ENCODE measurements around the gene SYT7. TPM values are rescaled to one million over a fixed set of nuclear protein-coding genes. Genes with fewer than 3 reads are reported as not detected.
A peak's percentile ranks its signal among the peaks of the same experiment; 100 is the strongest.
"Not testable (repeated sequence)": the region's sequence is repeated elsewhere in the genome, so short reads cannot be mapped to it uniquely, and the experiment has no call there.

The SYT7 gene
- total and polyA plus RNA-seq, 9 donors, result 0.93 to 2.8 (median 2.3) TPM

DNA sequence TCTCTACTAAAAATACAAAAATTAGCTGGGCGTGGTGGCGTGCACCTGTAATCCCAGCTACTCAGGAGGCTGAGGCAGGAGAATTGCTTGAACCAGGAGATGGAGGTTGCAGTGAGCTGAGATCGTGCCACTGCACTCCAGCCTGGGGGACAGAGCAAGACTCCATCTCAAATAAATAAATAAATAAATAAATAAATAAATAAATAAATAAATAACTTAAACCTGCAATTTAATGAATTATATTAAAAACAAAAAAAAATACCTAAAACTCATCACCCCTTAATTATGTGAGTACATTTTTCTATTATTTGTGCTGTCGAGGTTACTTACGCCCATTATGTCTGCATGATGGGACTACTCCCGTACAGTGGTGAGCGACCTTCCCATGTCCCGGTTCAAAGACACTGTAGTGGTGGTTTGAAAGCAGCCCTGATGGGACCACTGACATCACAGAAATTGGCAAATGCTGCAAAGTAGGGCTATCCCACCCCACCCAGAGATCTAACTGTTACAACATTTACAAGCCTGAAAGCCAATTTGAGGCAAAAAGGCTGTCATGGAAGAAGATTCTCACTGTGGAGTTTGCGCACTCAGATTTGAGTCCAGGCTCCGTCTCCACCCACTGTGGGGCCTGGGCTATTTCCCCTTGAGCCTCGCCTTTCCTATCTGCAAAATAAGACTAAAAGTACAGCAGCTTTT lies 101.4 kb downstream of the SYT7 start:
- not testable (repeated sequence) for H3K9me3 ChIP-seq (replicated peaks; ENCODE audit: control insufficient read depth, low read depth, low read length); H3K36me3 ChIP-seq (ENCODE audit: control insufficient read depth, insufficient read depth, low read length); H3K4me3 ChIP-seq (ENCODE audit: low read length); H3K27ac ChIP-seq (ENCODE audit: low read length)
- 51% methylated on average over 3 of the region's 11 CpGs for WGBS (ENCODE audit: insufficient coverage)
- Histone ChIP-seq H3K4me1 (ENCODE audit: control insufficient read depth, insufficient read depth, low read length) (peaks cover 36% of the 10 kb centered on the region), H3K27me3 (ENCODE audit: control insufficient read depth, insufficient read depth, low read length) (peaks cover 13% of the 10 kb centered on the region)
- DNase-seq, result peak; percentile 52

DNA sequence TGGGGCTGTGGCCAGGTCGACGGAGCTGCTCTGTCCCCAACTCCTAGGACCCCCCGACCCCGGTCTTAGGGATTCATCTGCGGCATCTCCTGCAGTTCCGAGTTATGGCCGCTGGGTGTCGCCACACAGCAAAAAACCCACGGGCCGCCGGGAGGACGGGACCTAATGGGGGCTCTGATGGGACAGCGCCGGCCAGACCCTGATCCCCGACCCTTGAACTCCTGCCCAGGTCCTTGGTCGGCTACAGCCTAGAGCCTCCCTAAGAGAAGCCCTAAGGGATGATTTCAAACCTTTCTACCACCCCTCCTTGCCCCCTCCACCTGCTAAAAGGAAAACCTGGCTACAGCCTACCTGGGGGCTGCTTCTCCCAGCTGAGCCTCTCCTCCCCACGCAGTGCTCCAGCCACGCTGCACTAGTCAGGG lies 103.1 kb downstream of the SYT7 start:
- DNase-seq, result peak; percentile 44
- H3K27ac ChIP-seq (ENCODE audit: low read length), result no peak overlapping the region
- H3K4me1 ChIP-seq (ENCODE audit: control insufficient read depth, insufficient read depth, low read length), result peaks cover 39% of the 10 kb centered on the region
- 4% methylated on average over 16 of the region's 18 CpGs for WGBS (ENCODE audit: insufficient coverage)
- H3K4me3 ChIP-seq (ENCODE audit: low read length), result no peak overlapping the region
- H3K9me3 ChIP-seq (replicated peaks; ENCODE audit: control insufficient read depth, low read depth, low read length), result peaks cover 2% of the 10 kb centered on the region
- peaks cover 13% of the 10 kb centered on the region for H3K27me3 ChIP-seq (ENCODE audit: control insufficient read depth, insufficient read depth, low read length)
- peaks cover 11% of the 10 kb centered on the region for H3K36me3 ChIP-seq (ENCODE audit: control insufficient read depth, insufficient read depth, low read length)

DNA sequence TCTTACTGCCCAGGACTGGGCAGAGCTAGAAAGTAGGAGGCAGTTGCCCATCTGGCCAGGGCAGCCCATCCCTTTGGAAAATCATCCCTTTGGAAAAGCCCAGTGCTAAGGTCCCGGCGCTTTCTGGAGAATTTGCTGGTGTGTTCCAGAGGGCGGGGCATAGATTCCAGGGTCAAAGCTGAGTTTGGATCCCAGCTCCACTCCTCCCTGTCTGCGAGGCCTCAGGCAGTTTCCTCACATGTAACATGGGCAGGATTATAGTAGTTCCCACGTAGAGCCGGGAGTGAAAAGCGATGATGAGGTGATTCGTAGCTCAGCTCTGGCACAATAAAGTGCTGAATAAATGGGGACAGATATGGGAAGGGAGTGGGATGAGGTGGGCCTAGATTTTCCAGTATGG lies 103.8 kb downstream of the SYT7 start:
- H3K4me1 ChIP-seq (ENCODE audit: control insufficient read depth, insufficient read depth, low read length), result peaks cover 37% of the 10 kb centered on the region
- no peak overlapping the region for H3K27ac ChIP-seq (ENCODE audit: low read length)
- peaks cover 11% of the 10 kb centered on the region for H3K36me3 ChIP-seq (ENCODE audit: control insufficient read depth, insufficient read depth, low read length)
- H3K4me3 ChIP-seq (ENCODE audit: low read length), result no peak overlapping the region
- peaks cover 10% of the 10 kb centered on the region for H3K27me3 ChIP-seq (ENCODE audit: control insufficient read depth, insufficient read depth, low read length)
- 50% methylated on average over 7 of the region's 8 CpGs for WGBS (ENCODE audit: insufficient coverage)
- H3K9me3 ChIP-seq (replicated peaks; ENCODE audit: control insufficient read depth, low read depth, low read length), result peaks cover 2% of the 10 kb centered on the region
- DNase-seq, result no peak

DNA sequence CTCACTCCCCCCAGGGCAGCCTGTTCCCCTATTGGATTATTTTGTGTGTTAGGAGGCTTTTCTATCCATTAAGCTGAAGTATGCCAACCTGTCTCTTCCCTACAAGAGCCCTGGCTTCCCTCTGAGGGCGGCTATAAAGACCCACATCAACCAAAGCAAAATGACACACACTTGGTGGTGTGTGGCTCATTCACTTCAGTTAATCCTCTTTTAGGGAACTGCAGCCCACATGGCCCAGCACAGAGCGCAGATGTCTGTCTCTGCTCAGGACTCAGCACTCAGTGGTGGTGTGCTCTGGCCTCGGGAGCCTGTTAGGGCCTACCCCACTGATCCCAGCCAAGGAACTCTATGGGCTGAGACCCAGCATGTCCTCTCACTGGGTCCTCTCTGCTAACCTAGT lies 104.5 kb downstream of the SYT7 start:
- H3K27ac ChIP-seq (ENCODE audit: low read length), result no peak overlapping the region
- no peak overlapping the region for H3K4me3 ChIP-seq (ENCODE audit: low read length)
- 75% methylated on average over 2 of the region's 3 CpGs for WGBS (ENCODE audit: insufficient coverage)
- no peak for DNase-seq
- H3K36me3 ChIP-seq (ENCODE audit: control insufficient read depth, insufficient read depth, low read length), result peaks cover 11% of the 10 kb centered on the region
- H3K9me3 ChIP-seq (replicated peaks; ENCODE audit: control insufficient read depth, low read depth, low read length), result peaks cover 2% of the 10 kb centered on the region
- H3K4me1 ChIP-seq (ENCODE audit: control insufficient read depth, insufficient read depth, low read length), result peaks cover 35% of the 10 kb centered on the region
- H3K27me3 ChIP-seq (ENCODE audit: control insufficient read depth, insufficient read depth, low read length), result peaks cover 7% of the 10 kb centered on the region

DNA sequence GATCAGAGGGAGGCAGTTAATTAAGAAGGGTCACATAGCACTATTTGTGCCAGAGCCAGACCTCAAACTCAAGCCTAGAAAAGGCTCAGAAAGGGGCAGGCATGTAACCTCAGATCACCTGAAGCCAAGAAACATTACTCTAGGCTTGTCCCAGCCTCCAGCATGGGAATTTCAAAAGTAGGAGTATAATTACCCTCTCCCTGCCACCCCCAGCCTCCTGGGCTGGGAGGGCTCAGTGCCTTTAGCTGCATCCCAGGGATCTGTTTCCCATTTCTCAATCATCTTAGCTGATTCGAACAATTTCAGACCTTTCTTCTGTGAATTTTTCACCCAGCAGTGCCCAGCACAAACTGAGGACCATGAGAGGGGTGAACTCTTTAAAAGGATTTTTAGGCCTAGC lies 105.4 kb downstream of the SYT7 start:
- H3K4me1 ChIP-seq (ENCODE audit: control insufficient read depth, insufficient read depth, low read length), result peaks cover 29% of the 10 kb centered on the region
- H3K4me3 ChIP-seq (ENCODE audit: low read length), result no peak overlapping the region
- no peak overlapping the region for H3K27ac ChIP-seq (ENCODE audit: low read length)
- peaks cover 17% of the 10 kb centered on the region for H3K36me3 ChIP-seq (ENCODE audit: control insufficient read depth, insufficient read depth, low read length)
- DNase-seq, result no peak
- H3K9me3 ChIP-seq (replicated peaks; ENCODE audit: control insufficient read depth, low read depth, low read length), result peaks cover 2% of the 10 kb centered on the region
- H3K27me3 ChIP-seq (ENCODE audit: control insufficient read depth, insufficient read depth, low read length), result peaks cover 7% of the 10 kb centered on the region
- WGBS (ENCODE audit: insufficient coverage), result no CpG with 5 or more reads among the region's 1 CpG

DNA sequence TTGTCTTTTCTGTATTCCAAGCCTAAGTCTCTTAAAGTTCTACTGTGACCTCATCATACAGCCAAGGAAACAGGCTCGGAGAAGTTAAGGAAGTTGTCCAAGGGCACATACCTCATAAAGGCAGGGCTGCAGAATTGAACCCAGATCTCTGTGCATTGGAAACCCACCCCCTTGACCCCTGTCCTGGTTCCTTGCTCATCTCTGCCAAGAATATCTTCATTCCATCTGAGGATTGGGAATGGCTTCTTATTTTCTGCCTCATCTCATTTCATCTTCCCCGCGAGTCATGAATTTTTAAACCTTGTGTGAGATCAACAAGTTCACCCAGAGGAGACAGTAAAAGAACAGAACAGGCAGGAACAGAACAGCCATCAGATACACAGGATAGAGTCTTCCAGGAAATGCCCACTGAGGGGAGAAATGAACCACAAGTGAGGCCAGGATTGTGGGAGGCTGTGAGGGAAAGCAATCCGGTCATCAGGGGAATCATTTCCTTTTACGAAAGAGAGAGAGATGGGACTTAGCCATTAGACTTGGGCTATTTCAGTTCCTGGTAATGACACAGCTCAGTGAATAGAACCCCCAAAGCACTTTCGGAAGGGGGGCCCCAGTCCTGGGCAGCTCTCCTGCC lies 106.7 kb downstream of the SYT7 start:
- H3K27ac ChIP-seq (ENCODE audit: low read length), result no peak overlapping the region
- DNase-seq, result peak; percentile 57
- H3K4me1 ChIP-seq (ENCODE audit: control insufficient read depth, insufficient read depth, low read length), result peaks cover 29% of the 10 kb centered on the region
- H3K27me3 ChIP-seq (ENCODE audit: control insufficient read depth, insufficient read depth, low read length), result peaks cover 5% of the 10 kb centered on the region
- peaks cover 20% of the 10 kb centered on the region for H3K36me3 ChIP-seq (ENCODE audit: control insufficient read depth, insufficient read depth, low read length)
- peaks cover 2% of the 10 kb centered on the region for H3K9me3 ChIP-seq (replicated peaks; ENCODE audit: control insufficient read depth, low read depth, low read length)
- no peak overlapping the region for H3K4me3 ChIP-seq (ENCODE audit: low read length)
- 35% methylated on average over 4 of the region's 6 CpGs for WGBS (ENCODE audit: insufficient coverage)

DNA sequence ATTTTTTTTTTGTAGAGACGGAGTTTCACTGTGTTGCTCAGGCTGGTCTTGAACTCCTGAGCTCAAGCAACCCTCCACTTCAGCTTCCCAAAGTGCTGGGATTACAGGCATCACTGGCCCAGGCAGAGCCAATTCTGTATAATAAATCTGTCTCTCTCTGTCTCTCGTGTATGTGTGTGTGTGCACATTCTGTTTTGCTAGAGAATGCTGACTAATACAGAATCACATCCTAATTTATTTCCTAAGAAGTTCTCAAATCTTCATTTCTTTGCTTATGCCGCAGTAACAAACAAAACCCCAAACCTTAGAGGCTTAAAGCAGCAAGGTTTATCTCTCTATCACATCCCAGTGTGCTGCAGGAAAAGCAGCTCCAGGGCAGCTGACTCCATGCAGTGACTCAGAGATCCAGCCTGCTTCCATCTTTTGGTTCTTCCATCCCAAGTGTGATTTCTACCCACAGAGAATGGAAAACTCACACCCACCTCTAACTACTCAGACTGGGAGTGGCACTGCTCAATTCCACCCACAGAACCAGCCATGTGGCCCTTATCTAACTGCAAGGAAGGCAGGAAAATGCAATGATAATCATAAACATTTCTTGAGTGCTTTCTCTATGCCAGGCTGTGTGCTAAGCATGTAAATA lies 107.4 kb downstream of the SYT7 start:
- no peak overlapping the region for H3K27ac ChIP-seq (ENCODE audit: low read length)
- 90% methylated on average over 2 of the region's 3 CpGs for WGBS (ENCODE audit: insufficient coverage)
- H3K4me1 ChIP-seq (ENCODE audit: control insufficient read depth, insufficient read depth, low read length), result peaks cover 29% of the 10 kb centered on the region
- peaks cover 2% of the 10 kb centered on the region for H3K9me3 ChIP-seq (replicated peaks; ENCODE audit: control insufficient read depth, low read depth, low read length)
- DNase-seq, result no peak
- peaks cover 5% of the 10 kb centered on the region for H3K27me3 ChIP-seq (ENCODE audit: control insufficient read depth, insufficient read depth, low read length)
- peaks cover 20% of the 10 kb centered on the region for H3K36me3 ChIP-seq (ENCODE audit: control insufficient read depth, insufficient read depth, low read length)
- H3K4me3 ChIP-seq (ENCODE audit: low read length), result no peak overlapping the region

DNA sequence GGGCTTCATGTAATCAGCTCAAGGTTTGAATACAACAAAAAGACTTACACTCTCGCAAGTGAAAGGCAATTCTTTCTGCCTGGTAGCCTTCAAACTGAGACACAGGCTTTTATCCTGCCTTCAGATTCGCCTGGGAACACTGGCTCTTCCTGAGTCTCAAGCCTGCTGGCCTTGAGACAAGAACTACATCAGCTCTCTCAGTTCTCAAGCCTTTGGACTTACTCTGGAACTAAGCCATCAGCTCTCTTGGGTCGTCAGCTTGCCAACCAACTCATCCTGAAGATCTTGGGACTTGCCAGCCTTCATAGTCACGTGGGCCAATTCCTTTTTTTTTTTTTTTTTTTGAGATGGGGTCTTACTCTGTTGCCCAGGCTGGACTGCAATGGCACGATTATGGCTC lies 108.0 kb downstream of the SYT7 start:
- Histone ChIP-seq H3K9me3 (replicated peaks; ENCODE audit: control insufficient read depth, low read depth, low read length) (peaks cover 2% of the 10 kb centered on the region), H3K27ac (ENCODE audit: low read length) (peak overlapping the region; percentile 78), H3K36me3 (ENCODE audit: control insufficient read depth, insufficient read depth, low read length) (peaks cover 20% of the 10 kb centered on the region), H3K4me1 (ENCODE audit: control insufficient read depth, insufficient read depth, low read length) (peaks cover 27% of the 10 kb centered on the region), H3K27me3 (ENCODE audit: control insufficient read depth, insufficient read depth, low read length) (peaks cover 1% of the 10 kb centered on the region), H3K4me3 (ENCODE audit: low read length) (no peak overlapping the region)
- WGBS (ENCODE audit: insufficient coverage), result 21% methylated on average over 3 of the region's 5 CpGs
- DNase-seq, result peak; percentile 89

DNA sequence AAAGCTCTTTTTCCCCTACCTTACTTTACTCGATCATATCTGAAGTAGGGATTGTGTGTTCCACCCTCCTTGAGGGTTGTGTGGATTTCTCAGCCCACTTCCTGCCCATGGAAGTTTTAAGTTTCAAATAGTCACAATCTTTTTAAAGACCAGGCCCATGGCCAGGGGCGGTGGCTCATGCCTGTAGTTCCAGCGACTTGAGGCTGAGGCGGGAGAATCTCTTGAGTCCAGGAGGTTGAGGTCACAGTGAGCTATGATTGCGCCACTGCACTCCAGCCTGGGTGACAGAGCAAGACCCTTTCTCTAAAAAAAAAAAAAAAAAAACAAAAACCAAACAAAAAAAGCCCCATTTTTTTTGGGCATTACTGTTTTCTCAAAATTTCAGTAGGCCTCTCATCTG lies 108.6 kb downstream of the SYT7 start:
- Histone ChIP-seq H3K4me1 (ENCODE audit: control insufficient read depth, insufficient read depth, low read length) (peaks cover 21% of the 10 kb centered on the region), H3K4me3 (ENCODE audit: low read length) (no peak overlapping the region), H3K27me3 (ENCODE audit: control insufficient read depth, insufficient read depth, low read length) (no peaks in the 10 kb centered on the region), H3K9me3 (replicated peaks; ENCODE audit: control insufficient read depth, low read depth, low read length) (peaks cover 2% of the 10 kb centered on the region), H3K27ac (ENCODE audit: low read length) (peak overlapping the region; percentile 78), H3K36me3 (ENCODE audit: control insufficient read depth, insufficient read depth, low read length) (peaks cover 20% of the 10 kb centered on the region)
- DNase-seq, result peak; percentile 73
- no CpG with 5 or more reads among the region's 5 CpGs for WGBS (ENCODE audit: insufficient coverage)

DNA sequence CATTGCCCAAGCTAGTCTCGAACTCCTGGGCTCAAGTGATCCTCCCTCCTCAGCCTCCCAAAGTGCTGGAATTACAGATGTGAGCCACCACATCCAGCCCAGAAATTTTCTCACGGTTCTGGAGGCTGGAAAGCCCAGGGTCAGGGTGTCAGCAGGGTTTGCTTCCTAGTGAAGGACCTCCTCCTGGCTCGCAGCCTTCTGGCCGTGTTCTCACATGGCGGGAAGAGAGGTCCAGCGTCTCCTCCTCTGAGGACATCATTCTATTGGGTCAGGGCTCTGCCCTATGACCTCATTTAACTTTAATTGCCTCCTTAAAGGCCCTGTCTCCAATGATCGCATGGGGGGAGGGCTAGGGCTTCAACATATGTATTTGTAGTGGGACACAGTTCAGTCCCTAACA lies 112.9 kb downstream of the SYT7 start:
- H3K4me3 ChIP-seq (ENCODE audit: low read length), result no peak overlapping the region
- H3K9me3 ChIP-seq (replicated peaks; ENCODE audit: control insufficient read depth, low read depth, low read length), result no peaks in the 10 kb centered on the region
- H3K36me3 ChIP-seq (ENCODE audit: control insufficient read depth, insufficient read depth, low read length), result peaks cover 12% of the 10 kb centered on the region
- peaks cover 12% of the 10 kb centered on the region for H3K4me1 ChIP-seq (ENCODE audit: control insufficient read depth, insufficient read depth, low read length)
- H3K27ac ChIP-seq (ENCODE audit: low read length), result no peak overlapping the region
- H3K27me3 ChIP-seq (ENCODE audit: control insufficient read depth, insufficient read depth, low read length), result no peaks in the 10 kb centered on the region
- no peak for DNase-seq
- 58% methylated on average over 6 of the region's 7 CpGs for WGBS (ENCODE audit: insufficient coverage)
